Measurements from ENCODE around the gene BBX.

Gene BBX

GRCh38 chr3:107643038-107643883 is 120.5 kb downstream of the BBX start:
- TF ChIP-seq CTCF (IDR thresholded peaks at IDR 0.05; ENCODE audit: insufficient read depth, low read depth, low read length, missing control alignments), result peak; percentile 30
- DNase-seq (ENCODE audit: low read depth), result peak; percentile 43
- no peak overlapping the region for H3K4me3 ChIP-seq (ENCODE audit: low read depth, low read length)

- H3K4me3 ChIP-seq (ENCODE audit: low read depth, low read length), result no peak overlapping the region
- DNase-seq (ENCODE audit: low read depth), result no peak
- no peak for TF ChIP-seq CTCF (IDR thresholded peaks at IDR 0.05; ENCODE audit: insufficient read depth, low read depth, low read length, missing control alignments)
These were observed 121.9 kb downstream of the BBX start for GRCh38 chr3:107644631-107645030.

- no peak for TF ChIP-seq CTCF (IDR thresholded peaks at IDR 0.05; ENCODE audit: insufficient read depth, low read depth, low read length, missing control alignments)
- H3K4me3 ChIP-seq (ENCODE audit: low read depth, low read length), result no peak overlapping the region
- peak; percentile 9 for DNase-seq (ENCODE audit: low read depth)
These were observed 128.0 kb downstream of the BBX start for GRCh38 chr3:107650788-107651187.

- no peak overlapping the region for H3K4me3 ChIP-seq (ENCODE audit: low read depth, low read length)
- TF ChIP-seq CTCF (IDR thresholded peaks at IDR 0.05; ENCODE audit: insufficient read depth, low read depth, low read length, missing control alignments), result no peak
- DNase-seq (ENCODE audit: low read depth), result peak; percentile 53
These were observed 129.0 kb downstream of the BBX start for GRCh38 chr3:107651782-107652181.

- no peak overlapping the region for H3K4me3 ChIP-seq (ENCODE audit: low read depth, low read length)
- no peak for DNase-seq (ENCODE audit: low read depth)
- TF ChIP-seq CTCF (IDR thresholded peaks at IDR 0.05; ENCODE audit: insufficient read depth, low read depth, low read length, missing control alignments), result no peak
These were observed 131.5 kb downstream of the BBX start for GRCh38 chr3:107654218-107654617.

GRCh38 chr3:107657971-107658370 is 135.2 kb downstream of the BBX start:
- no peak overlapping the region for H3K4me3 ChIP-seq (ENCODE audit: low read depth, low read length)
- TF ChIP-seq CTCF (IDR thresholded peaks at IDR 0.05; ENCODE audit: insufficient read depth, low read depth, low read length, missing control alignments), result no peak
- DNase-seq (ENCODE audit: low read depth), result no peak

All from GM12865 (cell line).